Measurements from ENCODE around the gene USP6NL. TPM values are rescaled to one million over a fixed set of nuclear protein-coding genes. Genes with fewer than 3 reads are reported as not detected.

Gene USP6NL
- total RNA-seq, 2 experiments from 2014 or later = 2.3 to 2.7 TPM

GRCh38 chr10:11598712-11599397 lies 12.6 kb downstream of the USP6NL start:
- POLR2A ChIA-PET = no interaction called here
- CTCF ChIA-PET = no interaction called here

- CTCF ChIA-PET = no interaction called here
- POLR2A ChIA-PET = no interaction called here
These were observed 14.0 kb downstream of the USP6NL start for GRCh38 chr10:11597470-11597869.

GRCh38 chr10:11595395-11595692 lies 16.1 kb downstream of the USP6NL start:
- CTCF ChIA-PET = no interaction called here
- POLR2A ChIA-PET = no interaction called here

- CTCF ChIA-PET = no interaction called here
These were observed 16.7 kb downstream of the USP6NL start for GRCh38 chr10:11594589-11595394.

GRCh38 chr10:11593612-11594011 lies 17.8 kb downstream of the USP6NL start:
- ChIA-PET POLR2A (no interaction called here), CTCF (no interaction called here)

More at GRCh38 chr10:11594589-11595394, 16.7 kb downstream of the USP6NL start:
- POLR2A ChIA-PET = no interaction called here

- CTCF ChIA-PET = no interaction called here
These were observed 21.7 kb downstream of the USP6NL start for GRCh38 chr10:11589738-11590137.

GRCh38 chr10:11588873-11589574 lies 22.4 kb downstream of the USP6NL start:
- CTCF ChIA-PET = interaction anchor here (1.6 kb wide), 1 partner anchor 169 kb away, joined by 4 read pairs; no protein-coding TSS in a partner anchor
- POLR2A ChIA-PET = no interaction called here

More at GRCh38 chr10:11589738-11590137, 21.7 kb downstream of the USP6NL start:
- POLR2A ChIA-PET = no interaction called here

- ChIA-PET CTCF (interaction anchor here (1.6 kb wide), 1 partner anchor 170 kb away, joined by 4 read pairs; no protein-coding TSS in a partner anchor), POLR2A (no interaction called here)
These were observed 23.7 kb downstream of the USP6NL start for GRCh38 chr10:11587722-11588259.

- ChIA-PET CTCF (no interaction called here), POLR2A (no interaction called here)
These were observed 25.3 kb downstream of the USP6NL start for GRCh38 chr10:11586170-11586569.

GRCh38 chr10:11581213-11581612 lies 30.2 kb downstream of the USP6NL start:
- POLR2A ChIA-PET = no interaction called here
- CTCF ChIA-PET = no interaction called here

- CTCF ChIA-PET = no interaction called here
These were observed 31.6 kb downstream of the USP6NL start for GRCh38 chr10:11579885-11580284.

GRCh38 chr10:11578802-11579255 lies 32.6 kb downstream of the USP6NL start:
- ChIA-PET CTCF (no interaction called here), POLR2A (no interaction called here)

More at GRCh38 chr10:11579885-11580284, 31.6 kb downstream of the USP6NL start:
- POLR2A ChIA-PET = no interaction called here

- ChIA-PET POLR2A (no interaction called here), CTCF (interaction anchor here (0.5 kb wide), 1 partner anchor 52 kb away, joined by 5 read pairs; no protein-coding TSS in a partner anchor)
These were observed 35.2 kb downstream of the USP6NL start for GRCh38 chr10:11576092-11576809.

GRCh38 chr10:11573497-11573896 lies 38.0 kb downstream of the USP6NL start:
- ChIA-PET CTCF (no interaction called here), POLR2A (no interaction called here)

GRCh38 chr10:11570751-11571150 lies 40.7 kb downstream of the USP6NL start:
- CTCF ChIA-PET = no interaction called here

GRCh38 chr10:11569471-11569870 lies 42.0 kb downstream of the USP6NL start:
- ChIA-PET CTCF (no interaction called here), POLR2A (interaction anchor here (0.6 kb wide), 1 partner anchor 102 kb away, joined by 3 read pairs; no protein-coding TSS in a partner anchor)

More at GRCh38 chr10:11570751-11571150, 40.7 kb downstream of the USP6NL start:
- POLR2A ChIA-PET = no interaction called here

GRCh38 chr10:11568578-11568977 lies 42.9 kb downstream of the USP6NL start:
- CTCF ChIA-PET = no interaction called here
- POLR2A ChIA-PET = no interaction called here

GRCh38 chr10:11564741-11565140 lies 46.7 kb downstream of the USP6NL start:
- ChIA-PET CTCF (no interaction called here), POLR2A (no interaction called here)

- POLR2A ChIA-PET = no interaction called here
- CTCF ChIA-PET = no interaction called here
These were observed 47.5 kb downstream of the USP6NL start for GRCh38 chr10:11563936-11564335.

GRCh38 chr10:11562888-11563287 lies 48.6 kb downstream of the USP6NL start:
- POLR2A ChIA-PET = no interaction called here
- CTCF ChIA-PET = interaction anchor here (0.5 kb wide), 1 partner anchor 187 kb away, joined by 3 read pairs; no protein-coding TSS in a partner anchor

Measured in activated CD8-positive, alpha-beta memory T cell treated with anti-CD3 and anti-CD28 coated beads for 36 hours (primary cell).